K562 (cell line): Measurements from ENCODE around the gene AJAP1. TPM values are rescaled to one million over a fixed set of nuclear protein-coding genes. Genes with fewer than 3 reads are reported as not detected.

Source experiments
- ATAC-seq: fragments of 200-7000 bp; cut with Tn5 transposase; 3 replicates; pipeline ENCODE4 v1.9.1; 2020; ENCODE audit warnings: moderate library complexity
- BruUV-seq: library from RNA; stranded (reverse); fragments of 400-500 nt; replicated peaks from 2 replicates; lab custom pipeline; 2021; lab: Mats Ljungman, UMichigan
- CTCF ChIA-PET: fragments of 300-600 bp; formaldehyde crosslinking; extraction: SDS; loops from one replicate; lab custom pipeline; 2021; ENCODE audit warnings: low intra/inter-chr PET ratio; lab: Yijun Ruan, JAX
- POLR2A ChIA-PET: fragments of 300-600, 350-650 bp; sonication (Branson Sonifier 250); formaldehyde crosslinking; extraction: SDS; loops from one replicate; lab custom pipeline; 2021; ENCODE audit warnings: antibody characterized with exemption, inconsistent platforms; lab: Yijun Ruan, JAX
- DNase-seq, 4 experiments: peaks; one replicate each; pipeline versions ENCODE4 v3.0.0 to v3.0.0-alpha.2; 2011 to 2018; ENCODE audit warnings: low spot score in 3 of 4, mixed read lengths in 3 of 4; ENCODE audit errors: extremely low read depth in 1 of 4
- FAIRE-seq: peaks from 2 replicates; lab custom pipeline; 2011; peaks lifted over from hg19 to GRCh38; lab: Jason Lieb, UNC
- H2AFZ ChIP-seq: 2 replicates; pipeline ENCODE4 v1.6.0; 2011; ENCODE audit warnings: low read depth, low read length, control low read depth, inconsistent platforms
- H3K27ac ChIP-seq: fragments of 200-600 bp; 3 replicates; pipeline ENCODE4 v1.8.0; 2011; ENCODE audit warnings: low read depth, mild to moderate bottlenecking, control low read depth, inconsistent platforms, low read length, moderate library complexity, mixed read lengths; ENCODE audit errors: extremely low read depth
- H3K27me3 ChIP-seq, 2 experiments: fragments of 300-600 bp in 1 of 2; 2 replicates in 1 of 2; 3 replicates in 1 of 2; pipeline versions ENCODE4 v1.6.0 to v1.8.0; 2011; ENCODE audit warnings: inconsistent platforms in 2 of 2, low read length in 2 of 2, mild to moderate bottlenecking in 1 of 2, mixed read lengths in 1 of 2, moderate library complexity in 1 of 2; ENCODE audit not compliant: control insufficient read depth in 2 of 2, insufficient read depth in 2 of 2
- H3K36me3 ChIP-seq: fragments of 300-600 bp; 3 replicates; pipeline ENCODE4 v1.8.0; 2011; ENCODE audit warnings: mild to moderate bottlenecking, low read length, inconsistent platforms; ENCODE audit not compliant: control insufficient read depth, insufficient read depth
- H3K4me1 ChIP-seq, 2 experiments: fragments of 200-600 bp in 1 of 2; replicated peaks in 1 of 2; 2 replicates in 1 of 2; 3 replicates in 1 of 2; pipeline versions ENCODE4 v1.5.1 to v1.8.0; 2011; ENCODE audit warnings: inconsistent platforms in 2 of 2, low read length in 2 of 2, mild to moderate bottlenecking in 1 of 2, mixed read lengths in 1 of 2, moderate library complexity in 1 of 2; ENCODE audit not compliant: control insufficient read depth in 2 of 2, insufficient read depth in 2 of 2
- H3K4me2 ChIP-seq: 2 replicates; pipeline ENCODE4 v1.6.1; 2011; ENCODE audit warnings: low read length, control low read depth, inconsistent platforms, mixed read lengths; ENCODE audit not compliant: insufficient read depth
- H3K4me3 ChIP-seq: fragments of 200-600 bp; sonication (generic), shearing (Covaris generic); 2 replicates; pipeline ENCODE4 v1.5.1; 2016; ENCODE audit warnings: control low read depth, inconsistent platforms
- H3K79me2 ChIP-seq: fragments of 200-600 bp; 3 replicates; pipeline ENCODE4 v1.8.0; 2011; ENCODE audit warnings: low read length, inconsistent platforms; ENCODE audit not compliant: control insufficient read depth, insufficient read depth
- H3K9ac ChIP-seq, 2 experiments: 2 replicates each; pipeline versions ENCODE4 v1.6.0 to v1.6.1; 2011; ENCODE audit warnings: low read depth in 2 of 2, low read length in 2 of 2, control low read depth in 1 of 2, inconsistent platforms in 1 of 2, mild to moderate bottlenecking in 1 of 2, mixed read lengths in 1 of 2; ENCODE audit not compliant: insufficient read depth in 1 of 2
- H3K9me1 ChIP-seq: one replicate; pipeline ENCODE4 v1.6.0; 2011; ENCODE audit warnings: inconsistent platforms, mild to moderate bottlenecking, low read length, moderate library complexity; ENCODE audit not compliant: control insufficient read depth, insufficient read depth
- H3K9me3 ChIP-seq: replicated peaks from 2 replicates; pipeline ENCODE4 v1.5.1; 2011; ENCODE audit warnings: low read depth, low read length, inconsistent platforms; ENCODE audit not compliant: control insufficient read depth, insufficient read depth
- H4K20me1 ChIP-seq: replicated peaks from 2 replicates; pipeline ENCODE4 v1.6.1; 2011; ENCODE audit warnings: low read length, inconsistent platforms, mixed read lengths; ENCODE audit not compliant: control insufficient read depth, insufficient read depth
- HNRNPLL ChIP-seq: fragments of 200-400 bp; formaldehyde crosslinking; IDR thresholded peaks from 2 replicates; pipeline ENCODE4 v1.6.1; 2017; ENCODE audit warnings: low read length, low read depth, mild to moderate bottlenecking; ENCODE audit not compliant: poor library complexity, severe bottlenecking
- MTA2 ChIP-seq: fragments of 450-650 bp; IDR thresholded peaks from 2 replicates; pipeline ENCODE4 v1.6.1; 2016; ENCODE audit warnings: low read depth
- NKRF ChIP-seq: fragments of 450-650 bp; IDR thresholded peaks from 2 replicates; pipeline ENCODE4 v1.6.1; 2016; ENCODE audit warnings: borderline replicate concordance
- NONO ChIP-seq, 2 experiments: fragments of 200-400 bp in 1 of 2; fragments of 450-650 bp in 1 of 2; formaldehyde crosslinking in 1 of 2; IDR thresholded peaks; 2 replicates each; pipeline ENCODE4 v1.6.1; 2017; ENCODE audit warnings: low read depth in 2 of 2, mild to moderate bottlenecking in 2 of 2, moderate library complexity in 2 of 2, low read length in 1 of 2
- POLR2B ChIP-seq: fragments of 450-650 bp; IDR thresholded peaks from 2 replicates; pipeline ENCODE4 v1.6.1; 2018; ENCODE audit warnings: low read depth; ENCODE audit not compliant: partially characterized antibody
- POLR3G ChIP-seq: IDR thresholded peaks from 2 replicates; pipeline ENCODE4 v1.6.1; 2011; ENCODE audit not compliant: insufficient read length, insufficient replicate concordance; ENCODE audit errors: extremely low read depth
- RNF219 ChIP-seq: fragments of 250-450 bp; sonication (Bioruptor Pico); IDR thresholded peaks from 2 replicates; pipeline ENCODE4 v1.5.0; 2022; ENCODE audit warnings: mild to moderate bottlenecking
- SUPT5H ChIP-seq: fragments of 450-650 bp; IDR thresholded peaks from 2 replicates; pipeline ENCODE4 v1.6.1; 2016
- ZMIZ1 ChIP-seq, 2 experiments: fragments of 150-350 bp in 1 of 2; IDR thresholded peaks; 2 replicates each; pipeline ENCODE4 v1.6.1; 2012 to 2016; ENCODE audit warnings: low read depth in 2 of 2, low read length in 2 of 2, mild to moderate bottlenecking in 1 of 2, moderate library complexity in 1 of 2
- ZNF444 ChIP-seq: fragments of 250-450 bp; sonication (Bioruptor Pico); IDR thresholded peaks from 2 replicates; pipeline ENCODE4 v1.4.0; 2020; ENCODE audit warnings: mild to moderate bottlenecking, moderate library complexity
- ZNF766 ChIP-seq: fragments of 200-800 bp; sonication (Bioruptor generic); conservative IDR thresholded peaks from 2 replicates; pipeline ENCODE4 v1.6.1; 2016; ENCODE audit warnings: missing genetic modification characterization, missing compliant biosample characterization
- WGBS: fragments of 100-300 bp; shearing (Covaris generic); methylation state at CpG from one replicate; pipeline ENCODE4 v1.1.6; 2016; ENCODE audit warnings: low coverage, mixed read lengths; ENCODE audit not compliant: insufficient coverage; ENCODE audit errors: missing lambda C conversion rate; 5-methylcytosine and 5-hydroxymethylcytosine counted together
- in situ Hi-C: fragments of 300-500 bp; cut with MboI; formaldehyde crosslinking; loops from 4 replicates; pipeline ENCODE4 v1.15.0; 2018; ENCODE audit warnings: inconsistent platforms, mixed read lengths
- intact Hi-C: fragments of 100-400 bp; cut with micrococcal nuclease; formaldehyde crosslinking; loops from 2 replicates; pipeline ENCODE4 v1.14.2; 2022
- polyA plus RNA-seq, 8 experiments: library from polyadenylated mRNA; depleted of rRNA in 4 of 8; stranded (reverse) in 5 of 8; unstranded in 3 of 8; fragments of >200 nt; fragmentation: Nextera tagmentation in 2 of 8; fragmentation: Illumina TruSeq in 1 of 8; extraction: Ambion mirVana in 2 of 8; extraction: Trizol in 1 of 8; gene quantifications; 2 replicates each; pipeline versions ENCODE4 v1.2.1 to v1.2.3, GENCODE V29; 2011 to 2014; ENCODE audit warnings: inconsistent platforms in 1 of 8, missing spikeins in 1 of 8
- total RNA-seq, 7 experiments: library from RNA; depleted of rRNA in 6 of 7; stranded (reverse); fragments of >200 nt in 6 of 7; fragmentation: Illumina TruSeq in 2 of 7; extraction: Trizol in 2 of 7; gene quantifications; 2 replicates each; pipeline versions ENCODE4 v1.2.1 to v1.2.3, GENCODE V29; 2011 to 2021; ENCODE audit warnings: low replicate concordance in 1 of 7

AJAP1 gene
- total and polyA plus RNA-seq, 9 of the 15 experiments (the other 6 are each of a cell fraction or from before 2014, with no cell fraction given) = not detected

GRCh38 chr1:4682607-4683220 lies 28.3 kb downstream of the AJAP1 start:
- H3K36me3 ChIP-seq = no peaks in the 10 kb centered on the region
- in situ Hi-C loops = no loop called here
- TF ChIP-seq MTA2 (no peak), ZNF444 (CRISPR knock-in tag) (no peak), HNRNPLL (no peak), RNF219 (CRISPR knock-in tag) (no peak), SUPT5H (no peak), ZMIZ1 (IDR thresholded peaks at IDR 0.05; ENCODE audit: low read depth in 2 of 2, low read length in 2 of 2) (no peak), POLR2B (no peak), NONO (IDR thresholded peaks at IDR 0.05; ENCODE audit: low read depth in 2 of 2, low read length in 1 of 2) (no peak), ZNF766 (CRISPR knock-in tag) (no peak), POLR3G (no peak), NKRF (no peak)

More at GRCh38 chr1:4682607-4683220, 28.3 kb downstream of the AJAP1 start:
- Histone ChIP-seq H3K27me3 (peaks cover 0 to 9% of the 10 kb centered on the region in 2 experiments; a peak in 1 of 5 replicates), H3K27ac (no peak overlapping the region), H3K4me1 (no peaks in the 10 kb centered on the region), H3K9me1 (no peaks in the 10 kb centered on the region), H3K4me3 (no peak overlapping the region), H4K20me1 (no peaks in the 10 kb centered on the region; the same call in none of the 2 replicates), H3K9ac (no peak overlapping the region), H2AFZ (no peak overlapping the region), H3K4me2 (no peak overlapping the region), H3K79me2 (no peaks in the 10 kb centered on the region), H3K9me3 (no peaks in the 10 kb centered on the region)
- ATAC-seq (no peak), FAIRE-seq (no peak), DNase-seq (no peak)
- 0% methylated on average over 2 of the region's 2 CpGs for WGBS
- CTCF ChIA-PET = no interaction called here
- intact Hi-C loops = no loop called here
- BruUV-seq = no TSS peak
- POLR2A ChIA-PET = interaction anchor here (0.7 kb wide), 1 partner anchor 52 kb away, joined by 4 read pairs; no protein-coding TSS in a partner anchor
